BLaER1 (cell line): Measurements from ENCODE around the gene MTRF1.
A peak's percentile ranks its signal among the peaks of the same experiment; 100 is the strongest.

ENCODE experiments used
- H3K27ac ChIP-seq: shearing (Covaris generic); formaldehyde crosslinking; 2 replicates; pipeline ENCODE4 v1.8.1; 2022
- H3K27me3 ChIP-seq: shearing (Covaris generic); formaldehyde crosslinking; 2 replicates; pipeline ENCODE4 v1.8.1; 2022
- H3K36me3 ChIP-seq: shearing (Covaris generic); formaldehyde crosslinking; 2 replicates; pipeline ENCODE4 v1.8.1; 2022
- H3K4me1 ChIP-seq: shearing (Covaris generic); formaldehyde crosslinking; 2 replicates; pipeline ENCODE4 v1.8.1; 2022
- H3K4me2 ChIP-seq: shearing (Covaris generic); formaldehyde crosslinking; 2 replicates; pipeline ENCODE4 v1.8.1; 2022
- H3K4me3 ChIP-seq: shearing (Covaris generic); formaldehyde crosslinking; 2 replicates; pipeline ENCODE4 v1.8.1; 2022
- H3K9ac ChIP-seq: shearing (Covaris generic); formaldehyde crosslinking; 2 replicates; pipeline ENCODE4 v1.8.1; 2022
- H3K9me3 ChIP-seq: shearing (Covaris generic); formaldehyde crosslinking; 2 replicates; pipeline ENCODE4 v1.8.1; 2022
- H4K20me1 ChIP-seq: shearing (Covaris generic); formaldehyde crosslinking; 2 replicates; pipeline ENCODE4 v1.8.1; 2022
- Cebpa-rat ChIP-seq: shearing (Covaris generic); IDR thresholded peaks from 2 replicates; pipeline ENCODE4 v1.8.1; 2022

Gene MTRF1

GRCh38 chr13:41206467-41206866 lies 56.9 kb downstream of the MTRF1 start:
- no peak overlapping the region for H3K9ac ChIP-seq
- peaks cover under 1% of the 10 kb centered on the region; the same call in 1 of the 2 replicates for H3K36me3 ChIP-seq
- no peak overlapping the region for H3K4me2 ChIP-seq
- no peaks in the 10 kb centered on the region for H4K20me1 ChIP-seq
- no peak overlapping the region for H3K27ac ChIP-seq
- H3K4me3 ChIP-seq: no peak overlapping the region
- no peaks in the 10 kb centered on the region for H3K27me3 ChIP-seq
- no peak for TF ChIP-seq Cebpa-rat
- H3K4me1 ChIP-seq: no peaks in the 10 kb centered on the region
- peaks cover 30% of the 10 kb centered on the region for H3K9me3 ChIP-seq

GRCh38 chr13:41203810-41204209 lies 59.6 kb downstream of the MTRF1 start:
- H3K9ac ChIP-seq: no peak overlapping the region
- no peaks in the 10 kb centered on the region for H4K20me1 ChIP-seq
- H3K4me3 ChIP-seq: no peak overlapping the region
- peaks cover 17% of the 10 kb centered on the region for H3K4me1 ChIP-seq
- peaks cover 16% of the 10 kb centered on the region for H3K9me3 ChIP-seq
- TF ChIP-seq Cebpa-rat: no peak
- H3K27ac ChIP-seq: no peak overlapping the region
- H3K4me2 ChIP-seq: no peak overlapping the region
- H3K27me3 ChIP-seq: no peaks in the 10 kb centered on the region
- no peaks in the 10 kb centered on the region for H3K36me3 ChIP-seq

- TF ChIP-seq Cebpa-rat: no peak
- H4K20me1 ChIP-seq: no peaks in the 10 kb centered on the region
- peaks cover 27% of the 10 kb centered on the region for H3K4me1 ChIP-seq
- H3K4me3 ChIP-seq: no peak overlapping the region
- peak overlapping the region; percentile 49 for H3K4me2 ChIP-seq
- H3K36me3 ChIP-seq: no peaks in the 10 kb centered on the region
- H3K27ac ChIP-seq: peak overlapping the region; percentile 73
- H3K27me3 ChIP-seq: no peaks in the 10 kb centered on the region
- peaks cover 5% of the 10 kb centered on the region; the same call in 1 of the 2 replicates for H3K9me3 ChIP-seq
- H3K9ac ChIP-seq: no peak overlapping the region
These were observed 63.2 kb downstream of the MTRF1 start for GRCh38 chr13:41200126-41200525.

GRCh38 chr13:41199526-41199925 lies 63.9 kb downstream of the MTRF1 start:
- no peaks in the 10 kb centered on the region for H3K36me3 ChIP-seq
- H3K4me1 ChIP-seq: peaks cover 27% of the 10 kb centered on the region
- H3K27me3 ChIP-seq: no peaks in the 10 kb centered on the region
- peaks cover 5% of the 10 kb centered on the region; the same call in 1 of the 2 replicates for H3K9me3 ChIP-seq
- H3K4me2 ChIP-seq: peak overlapping the region; percentile 49
- 0 out of 2 replicates have a peak overlapping the region, but pooled peaks have one; percentile 36 for H3K9ac ChIP-seq
- H3K4me3 ChIP-seq: no peak overlapping the region
- peak overlapping the region; percentile 73 for H3K27ac ChIP-seq
- no peaks in the 10 kb centered on the region for H4K20me1 ChIP-seq
- no peak for TF ChIP-seq Cebpa-rat

GRCh38 chr13:41199079-41199478 lies 64.3 kb downstream of the MTRF1 start:
- no peaks in the 10 kb centered on the region for H3K36me3 ChIP-seq
- 0 out of 2 replicates have a peak overlapping the region, but pooled peaks have one; percentile 36 for H3K9ac ChIP-seq

GRCh38 chr13:41196620-41197019 lies 66.8 kb downstream of the MTRF1 start:
- H3K4me3 ChIP-seq: no peak overlapping the region
- H3K4me2 ChIP-seq: no peak overlapping the region
- no peak overlapping the region for H3K27ac ChIP-seq
- H3K27me3 ChIP-seq: no peaks in the 10 kb centered on the region
- no peak for TF ChIP-seq Cebpa-rat
- H4K20me1 ChIP-seq: no peaks in the 10 kb centered on the region
- H3K9ac ChIP-seq: no peak overlapping the region
- H3K36me3 ChIP-seq: peaks cover 10% of the 10 kb centered on the region
- H3K9me3 ChIP-seq: peaks cover 18% of the 10 kb centered on the region
- peaks cover 36% of the 10 kb centered on the region for H3K4me1 ChIP-seq

More at GRCh38 chr13:41199079-41199478, 64.3 kb downstream of the MTRF1 start:
- Histone ChIP-seq H3K4me1 (peaks cover 28% of the 10 kb centered on the region), H3K27ac (peak overlapping the region; percentile 73), H3K27me3 (no peaks in the 10 kb centered on the region), H3K4me2 (peak overlapping the region; percentile 49), H3K4me3 (no peak overlapping the region), H3K9me3 (peaks cover 5% of the 10 kb centered on the region; the same call in 1 of the 2 replicates), H4K20me1 (no peaks in the 10 kb centered on the region)
- no peak for TF ChIP-seq Cebpa-rat

GRCh38 chr13:41196011-41196410 lies 67.4 kb downstream of the MTRF1 start:
- Histone ChIP-seq H3K36me3 (peaks cover 10% of the 10 kb centered on the region), H3K9me3 (peaks cover 13% of the 10 kb centered on the region), H3K9ac (no peak overlapping the region), H4K20me1 (no peaks in the 10 kb centered on the region), H3K27ac (no peak overlapping the region), H3K4me2 (no peak overlapping the region), H3K4me1 (peaks cover 36% of the 10 kb centered on the region), H3K4me3 (no peak overlapping the region), H3K27me3 (no peaks in the 10 kb centered on the region)
- TF ChIP-seq Cebpa-rat: no peak

GRCh38 chr13:41193919-41194824 lies 69.2 kb downstream of the MTRF1 start, which contains the start of gene KBTBD7:
TSS of gene KBTBD7 (minus strand) at chr13:41194569. CDS start at chr13:41194257, 312 bp downstream.
- H3K27me3 ChIP-seq: no peaks in the 10 kb centered on the region
- H3K4me3 ChIP-seq: peak within 1 kb of the TSS; percentile 80
- TF ChIP-seq Cebpa-rat: no peak
- peaks cover 10% of the 10 kb centered on the region for H3K36me3 ChIP-seq
- no peaks in the 10 kb centered on the region for H4K20me1 ChIP-seq
- peak within 1 kb of the TSS; percentile 84 for H3K9ac ChIP-seq
- H3K27ac ChIP-seq: peak within 1 kb of the TSS; percentile 87
- H3K4me1 ChIP-seq: peaks cover 23% of the 10 kb centered on the region
- H3K9me3 ChIP-seq: peaks cover 13% of the 10 kb centered on the region
- peak within 1 kb of the TSS; percentile 88 for H3K4me2 ChIP-seq

- Histone ChIP-seq H3K4me2 (peak overlapping the region; percentile 88), H3K4me3 (peak overlapping the region; percentile 80), H3K27me3 (no peaks in the 10 kb centered on the region), H3K36me3 (peaks cover 10% of the 10 kb centered on the region), H3K9me3 (peaks cover 13% of the 10 kb centered on the region), H3K4me1 (peaks cover 16% of the 10 kb centered on the region), H3K27ac (no peak overlapping the region), H3K9ac (no peak overlapping the region), H4K20me1 (no peaks in the 10 kb centered on the region)
- no peak for TF ChIP-seq Cebpa-rat
These were observed 69.9 kb downstream of the MTRF1 start for GRCh38 chr13:41193469-41193868.

GRCh38 chr13:41188584-41188983 lies 74.8 kb downstream of the MTRF1 start:
- Histone ChIP-seq H3K36me3 (peaks cover 10% of the 10 kb centered on the region), H3K4me3 (no peak overlapping the region), H3K9ac (no peak overlapping the region), H3K27me3 (no peaks in the 10 kb centered on the region), H3K4me1 (peaks cover 3% of the 10 kb centered on the region), H3K9me3 (peaks cover 13% of the 10 kb centered on the region), H3K4me2 (no peak overlapping the region), H4K20me1 (no peaks in the 10 kb centered on the region), H3K27ac (no peak overlapping the region)
- TF ChIP-seq Cebpa-rat: no peak
